Esophagus muscularis mucosa (tissue), 4 donors: Measurements from ENCODE around the gene CATSPERD.

Source experiments
- EP300 ChIP-seq: sonication (generic); formaldehyde crosslinking; IDR thresholded peaks from one replicate; pipeline ENCODE4 v1.6.1; 2017; ENCODE audit warnings: antibody characterized with exemption
- POLR2A ChIP-seq: fragments of 450-650 bp; IDR thresholded peaks from one replicate; pipeline ENCODE4 v1.6.1; 2017; ENCODE audit warnings: antibody characterized with exemption, moderate library complexity, mild to moderate bottlenecking, low read depth
- POLR2AphosphoS5 ChIP-seq, 2 donors: sonication (generic); formaldehyde crosslinking; IDR thresholded peaks; one replicate each; pipeline ENCODE4 v1.6.1; 2017; ENCODE audit warnings: antibody characterized with exemption in 2 of 2
- TF ChIP-seq, protein P1 (sequence below), 3 experiments: fragments of 200-600 bp in 2 of 3; fragments of 450-650 bp in 1 of 3; sonication (generic) in 2 of 3; IDR thresholded peaks; one replicate each; pipeline ENCODE4 v1.5.1; 2017 to 2019; ENCODE audit warnings: antibody characterized with exemption in 3 of 3, mild to moderate bottlenecking in 2 of 3, moderate library complexity in 1 of 3

- TF ChIP-seq, protein P1, sequence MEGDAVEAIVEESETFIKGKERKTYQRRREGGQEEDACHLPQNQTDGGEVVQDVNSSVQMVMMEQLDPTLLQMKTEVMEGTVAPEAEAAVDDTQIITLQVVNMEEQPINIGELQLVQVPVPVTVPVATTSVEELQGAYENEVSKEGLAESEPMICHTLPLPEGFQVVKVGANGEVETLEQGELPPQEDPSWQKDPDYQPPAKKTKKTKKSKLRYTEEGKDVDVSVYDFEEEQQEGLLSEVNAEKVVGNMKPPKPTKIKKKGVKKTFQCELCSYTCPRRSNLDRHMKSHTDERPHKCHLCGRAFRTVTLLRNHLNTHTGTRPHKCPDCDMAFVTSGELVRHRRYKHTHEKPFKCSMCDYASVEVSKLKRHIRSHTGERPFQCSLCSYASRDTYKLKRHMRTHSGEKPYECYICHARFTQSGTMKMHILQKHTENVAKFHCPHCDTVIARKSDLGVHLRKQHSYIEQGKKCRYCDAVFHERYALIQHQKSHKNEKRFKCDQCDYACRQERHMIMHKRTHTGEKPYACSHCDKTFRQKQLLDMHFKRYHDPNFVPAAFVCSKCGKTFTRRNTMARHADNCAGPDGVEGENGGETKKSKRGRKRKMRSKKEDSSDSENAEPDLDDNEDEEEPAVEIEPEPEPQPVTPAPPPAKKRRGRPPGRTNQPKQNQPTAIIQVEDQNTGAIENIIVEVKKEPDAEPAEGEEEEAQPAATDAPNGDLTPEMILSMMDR (IDR thresholded peaks at IDR 0.05), result no peak
- no peak for TF ChIP-seq EP300
- no peak for TF ChIP-seq POLR2A
- no peak for TF ChIP-seq POLR2AphosphoS5 (IDR thresholded peaks at IDR 0.05)
These were observed 65.0 kb downstream of the CATSPERD start for GRCh38 chr19:5785423-5785822.
